ENCODE data around the gene FOXO3. TPM values are rescaled to one million over a fixed set of nuclear protein-coding genes. Genes with fewer than 3 reads are reported as not detected.

Gene FOXO3
- total and polyA plus RNA-seq, 2 of the 8 experiments (the other 6 are each of a cell fraction or from before 2014, with no cell fraction given) = 13.1 to 19.3 TPM

GRCh38 chr6:108585359-108585758 lies 24.6 kb downstream of the FOXO3 start:
- H2BK120ac ChIP-seq (replicated peaks; ENCODE audit: low read depth, low read length) = no peak overlapping the region
- CTCF ChIA-PET (ENCODE audit: partially characterized antibody) = no interaction called here
- DNase-seq (ENCODE audit: low read depth in 1 of 2, low spot score in 2 of 2) (no peak), FAIRE-seq (no peak)
- H2BK12ac ChIP-seq (ENCODE audit: low read depth, low read length) = no peak overlapping the region
- POLR2A ChIA-PET (ENCODE audit: partially characterized antibody) = interaction anchor here (1.0 to 1.6 kb wide), 2 partner anchors 10 to 23 kb away, joined by 3 to 5 read pairs; no protein-coding TSS in a partner anchor
- peaks cover 2% of the 10 kb centered on the region in 2 experiments for H4K20me1 ChIP-seq (replicated peaks in 1 of 2; ENCODE audit: control insufficient read depth in 1 of 2, insufficient read depth in 2 of 2, low read length in 2 of 2)
- H3K23ac ChIP-seq (ENCODE audit: insufficient read length) = no peak overlapping the region
- H2BK15ac ChIP-seq (ENCODE audit: low read length) = no peak overlapping the region
- H4K5ac ChIP-seq (ENCODE audit: insufficient read length, low read depth, low read length) = no peak overlapping the region
- peaks cover 7 to 30% (median 16%) of the 10 kb centered on the region in 4 experiments; a peak in 6 of 7 replicates for H3K4me1 ChIP-seq (replicated peaks in 1 of 4; ENCODE audit: control insufficient read depth in 3 of 4, insufficient read depth in 4 of 4, low read length in 3 of 4)
- no peak overlapping the region for H3K27ac ChIP-seq (ENCODE audit: low read depth, low read length)
- H4K91ac ChIP-seq (replicated peaks; ENCODE audit: insufficient read length, low read length) = no peak overlapping the region
- H3K36me3 ChIP-seq (ENCODE audit: control insufficient read depth in 2 of 4, insufficient read depth in 4 of 4, low read length in 3 of 4) = no peaks in the 10 kb centered on the region
- H3K79me2 ChIP-seq (ENCODE audit: control insufficient read depth in 1 of 2, insufficient read depth in 2 of 2, low read length in 2 of 2) = peaks cover 3 to 86% of the 10 kb centered on the region in 2 experiments
- no peak overlapping the region for H3K14ac ChIP-seq (ENCODE audit: insufficient read length)
- no peak overlapping the region for H3K4me3 ChIP-seq (ENCODE audit: extremely low read depth in 1 of 4, insufficient read depth in 2 of 4, low read depth in 3 of 4, low read length in 4 of 4)
- no peak overlapping the region for H4K8ac ChIP-seq (ENCODE audit: extremely low read depth, insufficient read depth, low read length)
- no peak overlapping the region for H2BK20ac ChIP-seq (ENCODE audit: low read length)
- no peaks in the 10 kb centered on the region for H3K23me2 ChIP-seq (ENCODE audit: low read depth, low read length)
- no peak overlapping the region for H3K4ac ChIP-seq (replicated peaks; ENCODE audit: insufficient read length, low read depth, low read length)
- H2BK5ac ChIP-seq (ENCODE audit: low read depth, low read length) = no peak overlapping the region
- H2AFZ ChIP-seq (ENCODE audit: low read length) = no peak overlapping the region
- H3K9me3 ChIP-seq (ENCODE audit: insufficient read depth in 2 of 2, low read depth in 1 of 2, low read length in 1 of 2) = no peaks in the 10 kb centered on the region
- H2AK5ac ChIP-seq (ENCODE audit: low read depth, low read length) = no peak overlapping the region
- 84% methylated on average over 2 of the region's 2 CpGs; no CpG with 5 or more reads in 1 of the 2 experiments for WGBS, 2 experiments (ENCODE audit: extremely low coverage in 1 of 2, insufficient coverage in 1 of 2, insufficient read length in 1 of 2, insufficient replicate concordance in 2 of 2, low coverage in 1 of 2, low lambda C conversion rate in 2 of 2, missing lambda C conversion rate in 1 of 2)
- peaks cover 6% of the 10 kb centered on the region for H3K79me1 ChIP-seq (ENCODE audit: low read depth, low read length)
- H3K9ac ChIP-seq (replicated peaks in 1 of 4; ENCODE audit: extremely low read depth in 1 of 4, low read depth in 3 of 4, low read length in 3 of 4) = no peak overlapping the region
- H3K18ac ChIP-seq (ENCODE audit: extremely low read depth, low read length) = no peak overlapping the region
- H3K56ac ChIP-seq (replicated peaks; ENCODE audit: insufficient read length, low read depth, low read length) = no peak overlapping the region
- H3K27me3 ChIP-seq (replicated peaks in 1 of 4; ENCODE audit: control insufficient read depth in 3 of 4, extremely low read depth in 1 of 4, insufficient read depth in 3 of 4, low read length in 3 of 4) = no peaks in the 10 kb centered on the region
- no peak overlapping the region for H3K4me2 ChIP-seq (ENCODE audit: insufficient read depth in 1 of 2, low read depth in 2 of 2, low read length in 2 of 2)
- TF ChIP-seq BRCA1 (IDR thresholded peaks at IDR 0.05; ENCODE audit: low read depth, low read length) (no peak), TBP (IDR thresholded peaks at IDR 0.05; ENCODE audit: low read depth, low read length) (no peak), MAX (IDR thresholded peaks at IDR 0.05) (no peak), KDM5A (IDR thresholded peaks at IDR 0.05; ENCODE audit: low read length) (no peak), SP2 (IDR thresholded peaks at IDR 0.05; ENCODE audit: low read length) (no peak), RAD21 (IDR thresholded peaks at IDR 0.05 in 1 of 2, conservative IDR thresholded peaks at IDR 0.05 in 1 of 2; ENCODE audit: low read depth in 2 of 2, low read length in 2 of 2) (no peak), HDAC2 (IDR thresholded peaks at IDR 0.05; ENCODE audit: borderline replicate concordance in 1 of 2, low read depth in 2 of 2, low read length in 2 of 2) (no peak), KDM1A (IDR thresholded peaks at IDR 0.05; ENCODE audit: borderline replicate concordance, low read length) (no peak), RBBP5 (IDR thresholded peaks at IDR 0.05; ENCODE audit: borderline replicate concordance, low read depth, low read length) (no peak), SIRT6 (IDR thresholded peaks at IDR 0.05; ENCODE audit: low read length) (no peak)
- TF ChIP-seq, protein P1, sequence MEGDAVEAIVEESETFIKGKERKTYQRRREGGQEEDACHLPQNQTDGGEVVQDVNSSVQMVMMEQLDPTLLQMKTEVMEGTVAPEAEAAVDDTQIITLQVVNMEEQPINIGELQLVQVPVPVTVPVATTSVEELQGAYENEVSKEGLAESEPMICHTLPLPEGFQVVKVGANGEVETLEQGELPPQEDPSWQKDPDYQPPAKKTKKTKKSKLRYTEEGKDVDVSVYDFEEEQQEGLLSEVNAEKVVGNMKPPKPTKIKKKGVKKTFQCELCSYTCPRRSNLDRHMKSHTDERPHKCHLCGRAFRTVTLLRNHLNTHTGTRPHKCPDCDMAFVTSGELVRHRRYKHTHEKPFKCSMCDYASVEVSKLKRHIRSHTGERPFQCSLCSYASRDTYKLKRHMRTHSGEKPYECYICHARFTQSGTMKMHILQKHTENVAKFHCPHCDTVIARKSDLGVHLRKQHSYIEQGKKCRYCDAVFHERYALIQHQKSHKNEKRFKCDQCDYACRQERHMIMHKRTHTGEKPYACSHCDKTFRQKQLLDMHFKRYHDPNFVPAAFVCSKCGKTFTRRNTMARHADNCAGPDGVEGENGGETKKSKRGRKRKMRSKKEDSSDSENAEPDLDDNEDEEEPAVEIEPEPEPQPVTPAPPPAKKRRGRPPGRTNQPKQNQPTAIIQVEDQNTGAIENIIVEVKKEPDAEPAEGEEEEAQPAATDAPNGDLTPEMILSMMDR (IDR thresholded peaks at IDR 0.05; ENCODE audit: control extremely low read depth in 1 of 3, insufficient read depth in 1 of 3, low read depth in 1 of 3, low read length in 3 of 3) = no peak
